HEK293T (cell line): ENCODE results near the gene CYS1.

Experiments used
- CTCF ChIA-PET: fragments of 350-600 bp; formaldehyde crosslinking; extraction: SDS; loops from one replicate; lab custom pipeline; 2021; ENCODE audit warnings: antibody characterized with exemption, inconsistent platforms; lab: Yijun Ruan, JAX
- POLR2A ChIA-PET: fragments of 350-600 bp; formaldehyde crosslinking; extraction: SDS; loops from one replicate; lab custom pipeline; 2020; ENCODE audit warnings: antibody characterized with exemption, inconsistent platforms; lab: Yijun Ruan, JAX
- DNase-seq: peaks from one replicate; pipeline ENCODE4 v3.0.0; 2012; ENCODE audit warnings: mixed read lengths; ENCODE audit errors: extremely low spot score
- ARNT ChIP-seq: fragments of 450-650 bp; IDR thresholded peaks from 2 replicates; pipeline ENCODE4 v1.6.1; 2017; ENCODE audit warnings: mild to moderate bottlenecking
- BHLHE40 ChIP-seq: fragments of 450-650 bp; IDR thresholded peaks from 2 replicates; pipeline ENCODE4 v1.6.1; 2016; ENCODE audit warnings: mild to moderate bottlenecking, moderate library complexity, borderline replicate concordance
- CTBP1 ChIP-seq: fragments of 450-650 bp; IDR thresholded peaks from 2 replicates; pipeline ENCODE4 v1.6.1; 2016; ENCODE audit warnings: borderline replicate concordance
- ELF4 ChIP-seq: fragments of 450-650 bp; IDR thresholded peaks from 2 replicates; pipeline ENCODE4 v1.6.1; 2017; ENCODE audit warnings: antibody characterized with exemption
- FOXA1 ChIP-seq: fragments of 450-650 bp; IDR thresholded peaks from 2 replicates; pipeline ENCODE4 v1.6.1; 2016; ENCODE audit warnings: mild to moderate bottlenecking
- FOXK2 ChIP-seq: fragments of 450-650 bp; IDR thresholded peaks from 2 replicates; pipeline ENCODE4 v1.6.1; 2016; ENCODE audit warnings: mild to moderate bottlenecking
- FOXM1 ChIP-seq: fragments of 450-650 bp; IDR thresholded peaks from 2 replicates; pipeline ENCODE4 v1.6.1; 2017; ENCODE audit warnings: mild to moderate bottlenecking, borderline replicate concordance
- HDGF ChIP-seq: fragments of 450-650 bp; IDR thresholded peaks from 2 replicates; pipeline ENCODE4 v1.6.1; 2017; ENCODE audit warnings: antibody characterized with exemption, borderline replicate concordance
- L3MBTL2 ChIP-seq: fragments of 450-650 bp; conservative IDR thresholded peaks from 2 replicates; pipeline ENCODE4 v1.6.1; 2016; ENCODE audit warnings: mild to moderate bottlenecking
- LEF1 ChIP-seq: fragments of 450-650 bp; IDR thresholded peaks from 2 replicates; pipeline ENCODE4 v1.6.1; 2017; ENCODE audit warnings: mild to moderate bottlenecking, borderline replicate concordance
- NFRKB ChIP-seq: fragments of 450-650 bp; IDR thresholded peaks from 2 replicates; pipeline ENCODE4 v1.6.1; 2016; ENCODE audit warnings: mild to moderate bottlenecking, moderate library complexity
- PKNOX1 ChIP-seq: fragments of 450-650 bp; IDR thresholded peaks from 2 replicates; pipeline ENCODE4 v1.6.1; 2016
- SP1 ChIP-seq: fragments of 450-650 bp; IDR thresholded peaks from 2 replicates; pipeline ENCODE4 v1.6.1; 2017
- SUZ12 ChIP-seq: fragments of 450-650 bp; IDR thresholded peaks from 2 replicates; pipeline ENCODE4 v1.6.1; 2016; ENCODE audit warnings: mild to moderate bottlenecking
- TARDBP ChIP-seq: fragments of 450-650 bp; IDR thresholded peaks from 2 replicates; pipeline ENCODE4 v1.6.1; 2016
- ZNF384 ChIP-seq: fragments of 450-650 bp; IDR thresholded peaks from 2 replicates; pipeline ENCODE4 v1.6.1; 2016

Gene CYS1

GRCh38 chr2:10048501-10049171 is 31.6 kb downstream of the CYS1 start:
- ChIA-PET POLR2A (no interaction called here), CTCF (interaction anchor here (0.5 to 1.9 kb wide), 12 partner anchors 18 to 711 kb away, joined by 3 to 12 read pairs (median 4); no protein-coding TSS in a partner anchor)
- TF ChIP-seq FOXK2 (no peak), ZNF384 (peak; percentile 98), SUZ12 (no peak), PKNOX1 (no peak), SP1 (no peak)
- DNase-seq = peak; percentile 45

- DNase-seq = no peak
- ChIA-PET POLR2A (interaction anchor here (1.9 kb wide), 1 partner anchor 205 kb away, joined by 5 read pairs; the partner anchor contains the start of gene TAF1B), CTCF (interaction anchor here (0.5 to 1.9 kb wide), 13 partner anchors 9 to 711 kb away, joined by 3 to 12 read pairs (median 4); no protein-coding TSS in a partner anchor)
These were observed 32.4 kb downstream of the CYS1 start for GRCh38 chr2:10047616-10048500.

GRCh38 chr2:10046931-10047330 is 33.3 kb downstream of the CYS1 start:
- POLR2A ChIA-PET = interaction anchor here (1.9 kb wide), 1 partner anchor 204 kb away, joined by 5 read pairs; the partner anchor contains the start of gene TAF1B
- DNase-seq = no peak
- TF ChIP-seq ELF4 (no peak), FOXM1 (no peak), SUZ12 (no peak)
- CTCF ChIA-PET = interaction anchor here (0.6 to 1.9 kb wide), 6 partner anchors 10 to 248 kb away, joined by 3 to 6 read pairs (median 4); no protein-coding TSS in a partner anchor

More at GRCh38 chr2:10047616-10048500, 32.4 kb downstream of the CYS1 start:
- no peak for TF ChIP-seq ARNT
- TF ChIP-seq SP1 = no peak
- no peak for TF ChIP-seq ELF4
- TF ChIP-seq TARDBP = no peak
- no peak for TF ChIP-seq FOXA1
- no peak for TF ChIP-seq BHLHE40
- no peak for TF ChIP-seq NFRKB

GRCh38 chr2:10045561-10046355 is 34.5 kb downstream of the CYS1 start:
- no peak for DNase-seq
- POLR2A ChIA-PET = no interaction called here
- CTCF ChIA-PET = interaction anchor here (1.5 kb wide), 2 partner anchors 11 to 232 kb away, joined by 3 to 4 read pairs; no protein-coding TSS in a partner anchor
- TF ChIP-seq SP1 = no peak
- TF ChIP-seq PKNOX1 = no peak
- TF ChIP-seq HDGF = no peak
- no peak for TF ChIP-seq ELF4
- no peak for TF ChIP-seq FOXK2
- TF ChIP-seq LEF1 = no peak
- TF ChIP-seq FOXA1 = no peak
- TF ChIP-seq NFRKB = no peak
- no peak for TF ChIP-seq SUZ12
- no peak for TF ChIP-seq ARNT
- TF ChIP-seq ZNF384 = no peak
- TF ChIP-seq CTBP1 = no peak
- no peak for TF ChIP-seq BHLHE40
- no peak for TF ChIP-seq FOXM1

- POLR2A ChIA-PET = interaction anchor here (1.0 to 2.0 kb wide), 4 partner anchors 29 to 290 kb away, joined by 3 to 8 read pairs (median 6); partner anchors contain the start of gene TAF1B
- CTCF ChIA-PET = interaction anchor here (0.7 to 1.3 kb wide), 3 partner anchors 60 to 1088 kb away, joined by 4 to 8 read pairs (median 5); no protein-coding TSS in a partner anchor
- TF ChIP-seq FOXA1 (no peak), SP1 (no peak), CTBP1 (no peak), NFRKB (no peak), BHLHE40 (no peak), SUZ12 (no peak), FOXM1 (peak; percentile 30; the same call in 1 of the 2 replicates), HDGF (no peak), PKNOX1 (peak; percentile 32; the same call in 1 of the 2 replicates), ARNT (no peak), TARDBP (no peak), ELF4 (no peak), LEF1 (no peak), ZNF384 (no peak), L3MBTL2 (peak; percentile 96), FOXK2 (no peak)
- peak; percentile 94 for DNase-seq
These were observed 36.2 kb downstream of the CYS1 start for GRCh38 chr2:10043906-10044601.
